ENCODE data around the gene PIK3CB.
A peak's percentile ranks its signal among the peaks of the same experiment; 100 is the strongest.

The PIK3CB gene

DNA sequence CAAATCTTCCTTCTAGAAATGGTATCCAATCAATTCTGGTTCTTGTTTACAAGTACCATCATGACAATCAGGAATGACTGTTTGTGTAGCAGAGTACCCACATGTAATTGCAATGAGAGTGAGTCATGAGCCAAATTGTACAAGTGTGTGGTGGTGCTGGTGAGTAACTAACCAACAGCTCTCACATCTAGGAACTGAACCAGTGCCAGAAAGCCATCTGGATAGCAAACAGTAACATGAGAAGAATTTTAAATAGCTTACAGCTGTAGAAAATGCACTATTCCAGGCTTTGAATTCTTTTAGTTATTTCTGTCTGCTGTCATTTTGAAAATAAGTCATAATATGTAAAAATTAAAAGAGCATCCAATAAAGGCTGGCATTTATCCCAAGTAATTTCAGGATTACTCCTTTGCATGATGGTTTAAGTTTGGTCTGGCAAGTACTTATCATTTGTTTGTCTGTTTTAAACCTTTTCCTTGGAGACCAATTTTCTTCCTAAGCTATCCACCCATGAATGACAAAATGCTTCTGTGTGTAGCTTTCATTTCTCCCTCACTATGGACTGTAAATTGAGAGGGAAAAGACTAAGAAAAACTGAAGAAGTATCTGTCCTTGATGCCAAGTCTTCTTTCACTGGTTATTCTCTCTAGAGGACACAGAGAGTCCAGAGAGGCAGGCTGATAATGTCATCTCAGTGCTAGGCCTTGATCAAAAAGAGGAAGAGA lies 60.0 kb downstream of the PIK3CB start:
- H3K4me1 ChIP-seq (ENCODE audit: control insufficient read depth in 1 of 2, insufficient read depth in 2 of 2, low read length in 2 of 2), result peaks cover 0 to 20% of the 10 kb centered on the region in 2 donors
- H3K9me3 ChIP-seq (ENCODE audit: control insufficient read depth in 1 of 2, low read length in 2 of 2), result no peaks in the 10 kb centered on the region
- no peaks in the 10 kb centered on the region for H3K36me3 ChIP-seq (ENCODE audit: control insufficient read depth in 1 of 2, insufficient read depth in 2 of 2, low read length in 2 of 2)
- H3K27ac ChIP-seq (ENCODE audit: low read length), result peak overlapping the region; percentile 11
- no peak overlapping the region for H3K4me3 ChIP-seq (ENCODE audit: low read depth in 1 of 2, low read length in 2 of 2)
- H3K27me3 ChIP-seq (ENCODE audit: low read depth, low read length), result no peaks in the 10 kb centered on the region

DNA sequence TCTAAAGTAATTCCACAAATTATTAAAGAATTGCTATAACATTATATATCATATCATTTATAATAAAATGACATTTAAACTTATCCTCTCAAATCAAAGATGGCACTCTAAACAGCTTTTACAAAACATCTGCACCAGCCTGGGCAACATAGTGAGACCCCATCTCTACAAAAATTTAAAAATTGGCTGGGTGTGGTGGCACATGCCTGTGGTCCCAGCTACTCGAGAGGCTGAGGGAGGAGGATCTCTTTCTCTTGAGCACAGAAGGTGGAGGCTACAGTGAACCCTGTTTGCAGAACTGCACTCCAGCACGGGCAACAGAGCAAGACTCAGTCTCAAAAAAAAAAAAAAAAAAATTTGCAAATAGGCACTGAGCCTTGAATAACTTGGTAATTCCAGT lies 63.1 kb downstream of the PIK3CB start:
- Histone ChIP-seq H3K27me3 (ENCODE audit: low read depth, low read length) (no peaks in the 10 kb centered on the region), H3K9me3 (ENCODE audit: control insufficient read depth in 1 of 2, low read length in 2 of 2) (peaks cover 0 to 5% of the 10 kb centered on the region in 2 donors), H3K27ac (ENCODE audit: low read length) (no peak overlapping the region), H3K36me3 (ENCODE audit: control insufficient read depth in 1 of 2, insufficient read depth in 2 of 2, low read length in 2 of 2) (peaks cover 0 to 16% of the 10 kb centered on the region in 2 donors), H3K4me3 (ENCODE audit: low read depth in 1 of 2, low read length in 2 of 2) (no peak overlapping the region), H3K4me1 (ENCODE audit: control insufficient read depth in 1 of 2, insufficient read depth in 2 of 2, low read length in 2 of 2) (peaks cover 0 to 20% of the 10 kb centered on the region in 2 donors)

DNA sequence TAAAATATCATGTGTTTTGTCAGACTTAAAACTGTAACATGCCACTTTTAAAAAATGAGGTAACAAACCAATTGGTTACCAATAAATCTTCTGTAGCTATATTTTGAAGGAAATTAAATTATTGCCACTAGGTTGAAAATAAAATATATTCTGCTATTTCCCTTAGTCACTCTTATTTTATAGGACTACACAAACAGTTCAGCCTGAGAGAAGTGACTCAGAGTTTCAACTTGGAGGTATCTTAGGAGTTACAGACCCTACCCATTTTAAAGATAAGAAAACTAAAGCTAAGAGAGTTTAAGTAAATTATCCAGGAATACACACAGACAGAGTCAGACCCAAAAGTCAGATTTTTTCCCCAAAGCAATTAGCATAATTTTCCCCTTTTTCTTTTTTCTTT lies 65.1 kb downstream of the PIK3CB start:
- no peak overlapping the region for H3K27ac ChIP-seq (ENCODE audit: low read length)
- H3K36me3 ChIP-seq (ENCODE audit: control insufficient read depth in 1 of 2, insufficient read depth in 2 of 2, low read length in 2 of 2), result peaks cover 0 to 16% of the 10 kb centered on the region in 2 donors
- H3K4me3 ChIP-seq (ENCODE audit: low read depth in 1 of 2, low read length in 2 of 2), result no peak overlapping the region
- H3K9me3 ChIP-seq (ENCODE audit: control insufficient read depth in 1 of 2, low read length in 2 of 2), result peaks cover 0 to 5% of the 10 kb centered on the region in 2 donors
- no peaks in the 10 kb centered on the region for H3K27me3 ChIP-seq (ENCODE audit: low read depth, low read length)
- peaks cover 0 to 6% of the 10 kb centered on the region in 2 donors for H3K4me1 ChIP-seq (ENCODE audit: control insufficient read depth in 1 of 2, insufficient read depth in 2 of 2, low read length in 2 of 2)

DNA sequence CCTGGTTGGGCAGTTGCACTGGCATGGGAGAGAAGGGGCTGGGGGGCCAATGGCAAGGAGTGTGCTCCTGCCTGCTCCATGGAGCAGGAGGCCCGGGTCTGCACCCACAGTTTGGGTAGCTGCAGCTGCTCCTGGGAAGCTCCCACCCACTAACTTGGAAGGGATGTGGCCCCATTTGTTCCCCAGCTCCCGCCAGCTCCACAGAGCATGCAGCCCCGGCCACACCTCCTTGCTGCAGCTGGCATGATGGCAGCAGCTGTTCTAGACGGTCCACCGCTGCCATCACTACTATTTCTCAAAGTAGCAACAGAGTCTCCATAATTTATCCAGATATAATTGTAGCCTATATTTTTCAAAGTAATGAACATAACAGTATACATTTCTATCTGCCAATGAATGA lies 65.8 kb downstream of the PIK3CB start:
- Histone ChIP-seq H3K4me1 (ENCODE audit: control insufficient read depth in 1 of 2, insufficient read depth in 2 of 2, low read length in 2 of 2) (peaks cover 0 to 2% of the 10 kb centered on the region in 2 donors), H3K9me3 (ENCODE audit: control insufficient read depth in 1 of 2, low read length in 2 of 2) (peaks cover 0 to 5% of the 10 kb centered on the region in 2 donors), H3K27ac (ENCODE audit: low read length) (no peak overlapping the region), H3K4me3 (ENCODE audit: low read depth in 1 of 2, low read length in 2 of 2) (no peak overlapping the region), H3K27me3 (ENCODE audit: low read depth, low read length) (no peaks in the 10 kb centered on the region), H3K36me3 (ENCODE audit: control insufficient read depth in 1 of 2, insufficient read depth in 2 of 2, low read length in 2 of 2) (peaks cover 0 to 16% of the 10 kb centered on the region in 2 donors)

DNA sequence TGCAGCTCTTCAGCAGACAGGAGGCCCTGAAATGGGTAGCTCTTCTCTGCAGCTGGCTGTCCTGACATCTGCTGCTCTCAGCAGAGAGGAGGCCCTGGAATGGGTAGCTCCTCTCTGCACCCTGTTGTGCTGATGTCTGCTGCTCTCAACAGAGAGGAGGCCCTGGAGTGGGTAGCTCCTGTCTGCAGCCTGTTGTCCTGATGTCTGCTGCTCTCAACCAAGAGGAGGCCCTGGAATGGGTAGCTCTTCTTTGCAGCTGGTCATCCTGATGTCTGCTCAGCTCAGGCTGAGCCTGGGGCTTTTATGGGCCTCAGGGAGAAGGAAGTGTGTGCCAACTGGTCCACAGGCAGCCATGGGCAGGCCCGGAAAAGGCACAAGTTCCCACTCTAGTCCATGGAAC lies 66.6 kb downstream of the PIK3CB start:
- Histone ChIP-seq H3K4me1 (ENCODE audit: control insufficient read depth in 1 of 2, insufficient read depth in 2 of 2, low read length in 2 of 2) (no peaks in the 10 kb centered on the region), H3K4me3 (ENCODE audit: low read depth in 1 of 2, low read length in 2 of 2) (no peak overlapping the region), H3K27ac (ENCODE audit: low read length) (no peak overlapping the region), H3K9me3 (ENCODE audit: control insufficient read depth in 1 of 2, low read length in 2 of 2) (peaks cover 0 to 5% of the 10 kb centered on the region in 2 donors), H3K36me3 (ENCODE audit: control insufficient read depth in 1 of 2, insufficient read depth in 2 of 2, low read length in 2 of 2) (peaks cover 0 to 16% of the 10 kb centered on the region in 2 donors), H3K27me3 (ENCODE audit: low read depth, low read length) (no peaks in the 10 kb centered on the region)

DNA sequence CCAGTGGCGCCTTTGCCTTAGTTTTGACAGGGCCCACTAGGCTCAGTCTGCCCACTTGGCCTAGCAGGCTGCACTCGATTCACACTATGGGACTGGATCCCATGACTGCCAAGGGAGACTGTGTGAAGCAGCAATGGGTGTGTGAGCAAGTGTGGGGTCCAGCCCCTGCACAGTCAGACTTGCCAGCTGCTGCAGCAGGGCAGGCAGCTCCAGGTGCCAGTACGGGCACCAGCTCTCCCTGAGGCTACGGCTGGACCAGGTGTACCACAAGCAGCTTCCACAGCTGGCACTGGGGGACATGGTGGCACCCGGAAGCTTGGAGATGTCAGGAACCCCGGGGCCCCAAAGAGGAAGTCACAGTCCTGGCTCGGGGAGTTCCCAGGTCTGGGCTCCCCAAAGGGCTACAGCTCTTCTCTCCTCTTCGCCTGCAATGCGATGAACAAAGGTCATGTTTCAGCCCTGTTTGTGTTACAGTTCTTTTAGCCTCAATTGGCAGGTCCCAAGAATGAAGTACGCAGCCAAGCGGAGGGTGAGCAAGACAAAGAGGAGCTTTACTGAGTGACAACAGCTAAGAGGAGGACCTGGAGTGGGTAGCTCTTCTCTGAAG lies 67.1 kb downstream of the PIK3CB start:
- no peak overlapping the region for H3K27ac ChIP-seq (ENCODE audit: low read length)
- H3K4me3 ChIP-seq (ENCODE audit: low read depth in 1 of 2, low read length in 2 of 2), result no peak overlapping the region
- no peaks in the 10 kb centered on the region for H3K27me3 ChIP-seq (ENCODE audit: low read depth, low read length)

DNA sequence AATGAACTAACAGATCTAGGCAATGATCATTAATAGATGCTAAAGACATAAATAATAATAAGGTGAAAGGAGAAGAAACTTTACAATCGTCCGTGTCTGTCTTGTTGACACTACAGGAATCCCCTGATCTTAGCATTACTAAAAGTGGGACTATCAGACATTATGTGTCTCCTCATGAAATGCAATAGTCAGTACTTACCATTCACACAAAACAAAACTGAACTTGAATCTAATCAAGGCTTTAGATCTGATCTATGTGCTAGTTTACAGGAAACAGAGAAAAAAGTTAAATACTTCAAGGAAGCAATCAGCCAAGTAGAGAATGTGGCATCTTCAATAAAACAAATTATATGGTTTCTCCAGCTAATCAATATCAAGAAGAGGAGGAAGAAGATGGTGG lies 73.7 kb downstream of the PIK3CB start:
- H3K9me3 ChIP-seq (ENCODE audit: control insufficient read depth in 1 of 2, low read length in 2 of 2), result no peaks in the 10 kb centered on the region
- no peaks in the 10 kb centered on the region for H3K36me3 ChIP-seq (ENCODE audit: control insufficient read depth in 1 of 2, insufficient read depth in 2 of 2, low read length in 2 of 2)
- no peaks in the 10 kb centered on the region for H3K4me1 ChIP-seq (ENCODE audit: control insufficient read depth in 1 of 2, insufficient read depth in 2 of 2, low read length in 2 of 2)
- no peaks in the 10 kb centered on the region for H3K27me3 ChIP-seq (ENCODE audit: low read depth, low read length)
- no peak overlapping the region for H3K27ac ChIP-seq (ENCODE audit: low read length)
- H3K4me3 ChIP-seq (ENCODE audit: low read depth in 1 of 2, low read length in 2 of 2), result no peak overlapping the region

More for the DNA sequence above, 67.1 kb downstream of the PIK3CB start:
- Histone ChIP-seq H3K4me1 (ENCODE audit: control insufficient read depth in 1 of 2, insufficient read depth in 2 of 2, low read length in 2 of 2) (no peaks in the 10 kb centered on the region), H3K9me3 (ENCODE audit: control insufficient read depth in 1 of 2, low read length in 2 of 2) (peaks cover 0 to 5% of the 10 kb centered on the region in 2 donors), H3K36me3 (ENCODE audit: control insufficient read depth in 1 of 2, insufficient read depth in 2 of 2, low read length in 2 of 2) (peaks cover 0 to 16% of the 10 kb centered on the region in 2 donors)

DNA sequence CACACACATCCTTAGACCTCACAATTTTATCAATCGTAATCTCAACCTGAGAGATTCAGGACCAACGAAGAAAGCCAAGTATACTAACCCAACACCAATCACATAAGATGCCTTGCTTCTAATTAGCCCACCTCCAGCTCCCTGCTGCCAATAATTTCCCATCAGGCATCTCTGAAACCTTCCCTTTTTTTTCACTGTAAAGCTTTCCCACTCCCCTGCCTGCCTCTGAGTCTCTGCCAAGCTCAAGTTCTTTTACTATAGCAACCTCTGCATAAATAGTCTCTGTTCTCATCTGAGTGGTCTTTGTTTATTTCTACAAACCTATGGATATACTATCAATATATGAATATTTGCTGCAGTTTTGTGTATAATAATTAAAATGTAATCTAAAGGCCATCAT lies 86.5 kb downstream of the PIK3CB start:
- Histone ChIP-seq H3K36me3 (ENCODE audit: control insufficient read depth in 1 of 2, insufficient read depth in 2 of 2, low read length in 2 of 2) (no peaks in the 10 kb centered on the region), H3K4me3 (ENCODE audit: low read depth in 1 of 2, low read length in 2 of 2) (no peak overlapping the region), H3K27me3 (ENCODE audit: low read depth, low read length) (no peaks in the 10 kb centered on the region), H3K4me1 (ENCODE audit: control insufficient read depth in 1 of 2, insufficient read depth in 2 of 2, low read length in 2 of 2) (no peaks in the 10 kb centered on the region), H3K9me3 (ENCODE audit: control insufficient read depth in 1 of 2, low read length in 2 of 2) (no peaks in the 10 kb centered on the region), H3K27ac (ENCODE audit: low read length) (no peak overlapping the region)

DNA sequence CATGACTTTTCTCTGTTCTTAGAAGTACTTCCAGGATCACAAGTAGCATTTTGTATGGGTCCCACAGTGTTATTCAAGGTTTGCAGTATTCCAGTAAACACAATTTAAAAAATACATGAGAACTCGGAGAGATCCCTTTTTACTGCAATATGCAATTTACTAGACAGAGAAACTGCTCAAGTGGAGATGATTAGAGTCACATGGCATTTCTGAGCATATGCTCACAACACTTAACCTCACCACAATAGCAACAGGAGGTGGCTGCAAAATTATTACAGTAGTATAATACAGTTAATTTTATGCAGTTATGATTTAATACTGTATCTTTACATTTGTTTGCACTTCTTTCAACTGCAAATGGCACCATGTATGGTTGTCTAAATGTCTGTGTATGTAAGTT lies 87.5 kb downstream of the PIK3CB start:
- no peaks in the 10 kb centered on the region for H3K9me3 ChIP-seq (ENCODE audit: control insufficient read depth in 1 of 2, low read length in 2 of 2)
- H3K36me3 ChIP-seq (ENCODE audit: control insufficient read depth in 1 of 2, insufficient read depth in 2 of 2, low read length in 2 of 2), result no peaks in the 10 kb centered on the region
- H3K27me3 ChIP-seq (ENCODE audit: low read depth, low read length), result no peaks in the 10 kb centered on the region
- no peak overlapping the region for H3K4me3 ChIP-seq (ENCODE audit: low read depth in 1 of 2, low read length in 2 of 2)
- no peak overlapping the region for H3K27ac ChIP-seq (ENCODE audit: low read length)
- no peaks in the 10 kb centered on the region for H3K4me1 ChIP-seq (ENCODE audit: control insufficient read depth in 1 of 2, insufficient read depth in 2 of 2, low read length in 2 of 2)

DNA sequence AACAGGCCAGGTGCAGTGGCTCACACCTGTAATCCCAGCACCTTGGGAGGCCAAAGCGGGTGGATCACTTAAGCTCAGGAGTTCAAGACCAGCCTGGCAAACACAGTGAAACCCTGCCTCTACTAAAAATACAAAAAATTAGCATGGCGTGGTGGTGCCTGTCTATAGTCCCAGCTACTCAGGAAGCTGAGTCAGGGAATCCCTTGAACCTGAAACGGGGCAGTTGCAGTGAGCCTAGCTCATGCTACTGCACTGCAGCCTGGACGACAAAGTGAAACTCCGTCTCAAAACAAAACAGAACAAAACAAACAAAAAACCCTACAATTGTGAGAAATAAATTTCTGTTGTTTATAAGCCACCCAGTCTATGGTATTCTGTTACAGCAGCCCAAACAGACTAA lies 94.7 kb downstream of the PIK3CB start:
- no peaks in the 10 kb centered on the region for H3K9me3 ChIP-seq (ENCODE audit: control insufficient read depth in 1 of 2, low read length in 2 of 2)
- no peak overlapping the region for H3K27ac ChIP-seq (ENCODE audit: low read length)
- H3K27me3 ChIP-seq (ENCODE audit: low read depth, low read length), result no peaks in the 10 kb centered on the region
- H3K36me3 ChIP-seq (ENCODE audit: control insufficient read depth in 1 of 2, insufficient read depth in 2 of 2, low read length in 2 of 2), result peaks cover 4% of the 10 kb centered on the region in 2 donors
- no peaks in the 10 kb centered on the region for H3K4me1 ChIP-seq (ENCODE audit: control insufficient read depth in 1 of 2, insufficient read depth in 2 of 2, low read length in 2 of 2)
- no peak overlapping the region for H3K4me3 ChIP-seq (ENCODE audit: low read depth in 1 of 2, low read length in 2 of 2)

DNA sequence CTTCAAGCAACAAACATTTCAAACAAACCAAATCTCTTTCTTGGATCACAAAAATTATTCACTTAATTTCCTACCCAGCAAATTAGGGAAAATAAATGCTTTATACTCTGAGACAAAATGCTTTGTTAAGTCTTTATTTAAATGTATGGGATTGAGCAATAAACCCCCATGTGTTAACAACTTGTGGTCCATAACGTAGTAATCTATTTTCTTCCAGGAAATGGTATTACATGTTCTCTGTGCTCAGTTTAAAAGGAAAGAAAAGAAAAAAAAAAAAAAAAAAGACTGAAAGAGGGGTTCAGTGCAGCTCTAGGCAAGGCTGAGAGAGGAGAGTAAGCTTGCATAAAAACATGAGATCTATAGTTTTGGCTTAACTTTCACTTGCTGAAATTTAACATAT lies 102.3 kb downstream of the PIK3CB start:
- Histone ChIP-seq H3K9me3 (ENCODE audit: control insufficient read depth in 1 of 2, low read length in 2 of 2) (no peaks in the 10 kb centered on the region), H3K4me1 (ENCODE audit: control insufficient read depth in 1 of 2, insufficient read depth in 2 of 2, low read length in 2 of 2) (no peaks in the 10 kb centered on the region), H3K27me3 (ENCODE audit: low read depth, low read length) (no peaks in the 10 kb centered on the region), H3K4me3 (ENCODE audit: low read depth in 1 of 2, low read length in 2 of 2) (no peak overlapping the region), H3K36me3 (ENCODE audit: control insufficient read depth in 1 of 2, insufficient read depth in 2 of 2, low read length in 2 of 2) (peaks cover 0 to 9% of the 10 kb centered on the region in 2 donors), H3K27ac (ENCODE audit: low read length) (no peak overlapping the region)
